A549 (cell line): ENCODE results near the gene SLC25A41. TPM values are rescaled to one million over a fixed set of nuclear protein-coding genes. Genes with fewer than 3 reads are reported as not detected.

Experiments
- ATAC-seq, 2 experiments: fragments of 200-7000 bp in 1 of 2; fragments of >200 bp in 1 of 2; cut with Nextera tagmentation in 1 of 2; cut with Tn5 transposase in 1 of 2; 3 replicates each; pipeline versions ENCODE4 v1.8.0 to v1.9.1; 2018 to 2020; ENCODE audit warnings: mild to moderate bottlenecking in 1 of 2, moderate library complexity in 1 of 2
- CTCF ChIA-PET: fragments of 300-600 bp; sonication (Branson Sonifier 250); formaldehyde crosslinking; extraction: SDS; loops from one replicate; lab custom pipeline; 2021; ENCODE audit warnings: antibody characterized with exemption, inconsistent platforms; lab: Yijun Ruan, JAX
- POLR2A ChIA-PET: fragments of 350-600 bp; formaldehyde crosslinking; extraction: SDS; loops from one replicate; lab custom pipeline; 2021; ENCODE audit warnings: antibody characterized with exemption, inconsistent platforms; lab: Yijun Ruan, JAX
- DNase-seq, 2 experiments: peaks; one replicate each; pipeline versions ENCODE4 v3.0.0 to v3.0.0-alpha.2; 2011 to 2016; ENCODE audit warnings: low read depth in 1 of 2, low spot score in 1 of 2
- FAIRE-seq: peaks from 2 replicates; lab custom pipeline; 2011; peaks lifted over from hg19 to GRCh38; lab: Jason Lieb, UNC
- H3K27ac ChIP-seq, 2 experiments: fragments of >200 bp; sonication (Bioruptor Twin); formaldehyde crosslinking; 3 replicates each; pipeline ENCODE4 v1.5.1; 2016 to 2017
- H3K4me1 ChIP-seq: fragments of >200 bp; sonication (Bioruptor Twin); formaldehyde crosslinking; 3 replicates; pipeline ENCODE4 v1.6.1; 2016
- H3K4me2 ChIP-seq: fragments of >200 bp; sonication (Bioruptor Twin); formaldehyde crosslinking; 3 replicates; pipeline ENCODE4 v1.6.1; 2016
- H3K4me3 ChIP-seq: fragments of >200 bp; sonication (Bioruptor Twin); formaldehyde crosslinking; 3 replicates; pipeline ENCODE4 v1.5.1; 2016
- H3K9me3 ChIP-seq: fragments of >200 bp; sonication (Bioruptor Twin); formaldehyde crosslinking; 3 replicates; pipeline ENCODE4 v1.6.1; 2016
- CBX8 ChIP-seq: fragments of 200-600 bp; sonication (generic); IDR thresholded peaks from 2 replicates; pipeline ENCODE4 v1.6.1; 2016
- CEBPB ChIP-seq, 2 experiments: fragments of >200 bp in 1 of 2; sonication (Bioruptor Twin) in 1 of 2; formaldehyde crosslinking in 1 of 2; IDR thresholded peaks; 2 replicates each; pipeline ENCODE4 v1.6.1; 2012 to 2016
- CHD4 ChIP-seq: fragments of 200-600 bp; sonication (generic); IDR thresholded peaks from 2 replicates; pipeline ENCODE4 v1.6.1; 2016; ENCODE audit warnings: antibody characterized with exemption, mild to moderate bottlenecking, borderline replicate concordance
- E2F6 ChIP-seq: IDR thresholded peaks from 2 replicates; pipeline ENCODE4 v1.6.1; 2012; ENCODE audit warnings: low read depth, borderline replicate concordance
- EHMT2 ChIP-seq: fragments of 200-600 bp; sonication (generic); IDR thresholded peaks from 2 replicates; pipeline ENCODE4 v1.6.1; 2016; ENCODE audit warnings: antibody characterized with exemption, low read depth, mild to moderate bottlenecking, moderate library complexity
- ESRRA ChIP-seq: fragments of 150-350 bp; IDR thresholded peaks from 2 replicates; pipeline ENCODE4 v1.6.1; 2014; ENCODE audit warnings: mild to moderate bottlenecking, low read length, borderline replicate concordance
- FOSB ChIP-seq: fragments of 250-450 bp; sonication (Bioruptor Pico); IDR thresholded peaks from 2 replicates; pipeline ENCODE4 v1.5.0; 2020; ENCODE audit warnings: mild to moderate bottlenecking, moderate library complexity
- FOSL2 ChIP-seq, 2 experiments: fragments of 450-650 bp in 1 of 2; fragments of >200 bp in 1 of 2; sonication (Bioruptor Twin) in 1 of 2; formaldehyde crosslinking; IDR thresholded peaks; 2 replicates each; pipeline versions ENCODE4 v1.5.0 to v1.6.1; 2016 to 2020; ENCODE audit warnings: mild to moderate bottlenecking in 1 of 2, moderate library complexity in 1 of 2
- FOXS1 ChIP-seq: fragments of 250-450 bp; sonication (Bioruptor Pico); IDR thresholded peaks from 2 replicates; pipeline ENCODE4 v1.5.0; 2020; ENCODE audit warnings: mild to moderate bottlenecking, moderate library complexity
- JUN ChIP-seq, 2 experiments: fragments of >200 bp; sonication (Bioruptor Twin); formaldehyde crosslinking; IDR thresholded peaks; 2 replicates in 1 of 2; 3 replicates in 1 of 2; pipeline ENCODE4 v1.6.1; 2016 to 2017
- MAFK ChIP-seq: fragments of 450-650 bp; IDR thresholded peaks from 2 replicates; pipeline ENCODE4 v1.6.1; 2014; ENCODE audit not compliant: partially characterized antibody
- MAX ChIP-seq: IDR thresholded peaks from 2 replicates; pipeline ENCODE4 v1.6.1; 2012
- NFE2L2 ChIP-seq: fragments of 150-350 bp; conservative IDR thresholded peaks from 2 replicates; pipeline ENCODE4 v1.6.1; 2014; ENCODE audit warnings: low read length
- PHF8 ChIP-seq: fragments of 200-600 bp; sonication (generic); IDR thresholded peaks from 2 replicates; pipeline ENCODE4 v1.6.1; 2016; ENCODE audit warnings: low read depth, mild to moderate bottlenecking, antibody characterized with exemption, moderate library complexity, borderline replicate concordance
- POLR2A ChIP-seq: IDR thresholded peaks from 2 replicates; pipeline ENCODE4 v1.6.1; 2012; ENCODE audit warnings: mild to moderate bottlenecking, low read length
- RAD21 ChIP-seq, 2 experiments: fragments of >200 bp in 1 of 2; sonication (Bioruptor Twin) in 1 of 2; formaldehyde crosslinking in 1 of 2; IDR thresholded peaks in 1 of 2; conservative IDR thresholded peaks in 1 of 2; 2 replicates in 1 of 2; 3 replicates in 1 of 2; pipeline ENCODE4 v1.6.1; 2012 to 2018; ENCODE audit warnings: inconsistent platforms in 1 of 2
- RNF2 ChIP-seq: fragments of 200-600 bp; sonication (generic); IDR thresholded peaks from 2 replicates; pipeline ENCODE4 v1.6.1; 2016; ENCODE audit warnings: low read depth, mild to moderate bottlenecking, antibody characterized with exemption, moderate library complexity, borderline replicate concordance
- ZC3H11A ChIP-seq: fragments of 450-650 bp; IDR thresholded peaks from 2 replicates; pipeline ENCODE4 v1.6.1; 2014; ENCODE audit warnings: antibody characterized with exemption, mild to moderate bottlenecking
- WGBS: methylation state at CpG from one replicate; pipeline ENCODE4 v1.1.6; 2017; ENCODE audit errors: missing lambda C conversion rate; 5-methylcytosine and 5-hydroxymethylcytosine counted together
- polyA plus RNA-seq, 4 experiments: library from polyadenylated mRNA; depleted of rRNA in 3 of 4; stranded (reverse); fragments of >200 nt; fragmentation: RNase III in 1 of 4; extraction: RNeasy Plus Mini Kit Qiagen cat#74134 plus additional on column Dnase treatment in 1 of 4; gene quantifications; 2 replicates in 3 of 4; 3 replicates in 1 of 4; pipeline ENCODE4 v1.2.3, GENCODE V29; 2011 to 2017

Gene SLC25A41
- polyA plus RNA-seq, 2 of the 4 experiments (the other 2 are of a cell fraction) = 0.09 to 0.26 TPM

- Histone ChIP-seq H3K9me3 (no peaks in the 10 kb centered on the region; the same call in 2 of the 3 replicates), H3K4me3 (peak overlapping the region; percentile 83), H3K4me2 (peak overlapping the region; percentile 87), H3K4me1 (peaks cover 6% of the 10 kb centered on the region; the same call in 2 of the 3 replicates), H3K27ac (peak overlapping the region; percentile 79 to 91; a peak in 5 of 6 replicates)
- DNase-seq (no peak), ATAC-seq (peak; percentile 13 to 35; a peak in 3 of 6 replicates), FAIRE-seq (no peak)
- ChIA-PET POLR2A (interaction anchor here (0.9 kb wide), 1 partner anchor 66 kb away, joined by 3 read pairs; the partner anchor contains the start of gene GTF2F1), CTCF (interaction anchor here (0.8 kb wide), 1 partner anchor 23 kb away, joined by 3 read pairs; no protein-coding TSS in a partner anchor)
- 56% methylated on average over 14 of the region's 16 CpGs for WGBS
- TF ChIP-seq RNF2 = no peak
- no peak for TF ChIP-seq CEBPB (IDR thresholded peaks at IDR 0.05)
- TF ChIP-seq POLR2A = no peak
- no peak for TF ChIP-seq ZC3H11A
- TF ChIP-seq E2F6 = no peak
- no peak for TF ChIP-seq CBX8
- TF ChIP-seq FOXS1 (CRISPR knock-in tag) = no peak
- no peak for TF ChIP-seq MAFK
- TF ChIP-seq MAX = no peak
- TF ChIP-seq CHD4 = no peak
These were observed 25.2 kb upstream of the SLC25A41 start for GRCh38 chr19:6458695-6459261.

GRCh38 chr19:6457958-6458694 lies 24.6 kb upstream of the SLC25A41 start:
- no peak for ATAC-seq
- POLR2A ChIA-PET = no interaction called here
- peak overlapping the region; percentile 87; the same call in 2 of the 3 replicates for H3K4me2 ChIP-seq
- WGBS = 93% methylated on average over 12 of the region's 17 CpGs
- no peak for TF ChIP-seq PHF8
- no peak for TF ChIP-seq FOSL2 (IDR thresholded peaks at IDR 0.05)
- peak; percentile 24 for TF ChIP-seq FOSL2 (CRISPR knock-in tag; IDR thresholded peaks at IDR 0.05)
- TF ChIP-seq, all 56 proteins: peak for 1
- Histone ChIP-seq H3K27ac (no peak overlapping the region), H3K4me1 (peaks cover 5% of the 10 kb centered on the region; the same call in 1 of the 3 replicates), H3K9me3 (no peaks in the 10 kb centered on the region; the same call in 2 of the 3 replicates), H3K4me3 (no peak overlapping the region)
- CTCF ChIA-PET = no interaction called here
- DNase-seq (no peak), FAIRE-seq (no peak)

GRCh38 chr19:6455924-6456323 lies 22.4 kb upstream of the SLC25A41 start:
- ATAC-seq (no peak), DNase-seq (no peak), FAIRE-seq (no peak)
- Histone ChIP-seq H3K4me2 (no peak overlapping the region), H3K4me3 (no peak overlapping the region), H3K4me1 (peaks cover 5% of the 10 kb centered on the region; the same call in 1 of the 3 replicates), H3K9me3 (no peaks in the 10 kb centered on the region; the same call in 2 of the 3 replicates), H3K27ac (no peak overlapping the region)
- ChIA-PET POLR2A (no interaction called here), CTCF (interaction anchor here (0.5 to 1.8 kb wide), 2 partner anchors 10 to 408 kb away, joined by 3 read pairs; no protein-coding TSS in a partner anchor)
- TF ChIP-seq ESRRA = no peak
- WGBS = 97% methylated on average over 15 of the region's 15 CpGs

GRCh38 chr19:6453951-6454565 lies 20.5 kb upstream of the SLC25A41 start:
- WGBS = 85% methylated on average over 4 of the region's 11 CpGs
- POLR2A ChIA-PET = no interaction called here

More at GRCh38 chr19:6453951-6454565, 20.5 kb upstream of the SLC25A41 start:
- peaks cover 4% of the 10 kb centered on the region; the same call in 1 of the 3 replicates for H3K4me1 ChIP-seq
- FAIRE-seq (no peak), ATAC-seq (no peak), DNase-seq (peak in 1 of 2 experiments; percentile 22)
- H3K9me3 ChIP-seq = no peaks in the 10 kb centered on the region; the same call in 2 of the 3 replicates
- TF ChIP-seq RAD21 (conservative IDR thresholded peaks at IDR 0.05 in 1 of 2, IDR thresholded peaks at IDR 0.05 in 1 of 2) (no peak), FOSB (CRISPR knock-in tag) (no peak), JUN (IDR thresholded peaks at IDR 0.05) (no peak), EHMT2 (no peak), NFE2L2 (no peak)
- H3K27ac ChIP-seq = no peak overlapping the region
- H3K4me3 ChIP-seq = no peak overlapping the region
- no peak overlapping the region for H3K4me2 ChIP-seq
- CTCF ChIA-PET = no interaction called here
